Natural killer cell (primary cell): ENCODE results near the gene ADGRL2. TPM values are rescaled to one million over a fixed set of nuclear protein-coding genes. Genes with fewer than 3 reads are reported as not detected.

Experiments
- ATAC-seq, 3 donors: fragments of 150-1000 bp in 2 of 3; fragments of 200-7000 bp in 1 of 3; cut with Tn5 transposase; 1 replicate in 1 of 3; 2 replicates in 2 of 3; pipeline ENCODE4 v1.10.0; 2021; ENCODE audit warnings: mild to moderate bottlenecking in 2 of 3, moderate library complexity in 2 of 3
- DNase-seq, 2 donors: peaks; one replicate each; pipeline versions ENCODE4 v3.0.0 to v3.0.0-alpha.2; 2013 to 2021; ENCODE audit warnings: mixed read lengths in 1 of 2
- H3K27ac ChIP-seq: one replicate; pipeline ENCODE4 v1.5.1; 2013; ENCODE audit warnings: mild to moderate bottlenecking, low read length
- H3K27me3 ChIP-seq: one replicate; pipeline ENCODE4 v1.6.1; 2013; ENCODE audit warnings: low read length; ENCODE audit not compliant: control insufficient read depth, insufficient read depth
- H3K36me3 ChIP-seq: one replicate; pipeline ENCODE4 v1.6.1; 2013; ENCODE audit warnings: low read length; ENCODE audit not compliant: control insufficient read depth, insufficient read depth
- H3K4me1 ChIP-seq: one replicate; pipeline ENCODE4 v1.6.1; 2013; ENCODE audit warnings: low read length; ENCODE audit not compliant: control insufficient read depth, insufficient read depth
- H3K4me3 ChIP-seq: one replicate; pipeline ENCODE4 v1.5.1; 2013; ENCODE audit warnings: low read length
- H3K9me3 ChIP-seq: one replicate; pipeline ENCODE4 v1.6.1; 2013; ENCODE audit warnings: low read length; ENCODE audit not compliant: control insufficient read depth, insufficient read depth
- H3K27ac Mint-ChIP-seq, 2 donors: one replicate each; pipeline ENCODE4 v1.8.0; 2022; ENCODE audit warnings: mild to moderate bottlenecking in 2 of 2, mixed read lengths in 2 of 2, moderate library complexity in 1 of 2
- H3K27me3 Mint-ChIP-seq, 2 donors: one replicate each; pipeline ENCODE4 v1.8.0; 2022; ENCODE audit warnings: low read depth in 2 of 2, mixed read lengths in 2 of 2
- H3K36me3 Mint-ChIP-seq: one replicate; pipeline ENCODE4 v1.8.0; 2022; ENCODE audit warnings: mixed read lengths
- H3K4me1 Mint-ChIP-seq, 2 donors: one replicate each; pipeline ENCODE4 v1.8.0; 2022; ENCODE audit warnings: mixed read lengths in 2 of 2
- H3K4me3 Mint-ChIP-seq: one replicate; pipeline ENCODE4 v1.8.0; 2022; ENCODE audit warnings: mild to moderate bottlenecking, moderate library complexity, mixed read lengths
- H3K9me3 Mint-ChIP-seq, 2 donors: one replicate each; pipeline ENCODE4 v1.8.0; 2022; ENCODE audit warnings: mixed read lengths in 2 of 2
- WGBS: methylation state at CpG from one replicate; pipeline ENCODE4 v1.1.7; 2013; ENCODE audit warnings: missing lambda C conversion rate; ENCODE audit not compliant: insufficient coverage; 5-methylcytosine and 5-hydroxymethylcytosine counted together
- intact Hi-C: fragments of 100-400 bp; cut with micrococcal nuclease; formaldehyde crosslinking; loops from one replicate; pipeline ENCODE4 v1.14.2; 2022
- total RNA-seq, 4 donors: library from RNA; stranded (reverse); fragments of 120-200 nt in 1 of 4; gene quantifications; one replicate each; pipeline versions ENCODE4 v1.2.3 to v1.2.4, GENCODE V29; 2013 to 2022
- TF ChIP-seq, protein P1 (sequence below): fragments of 200-600 bp; IDR thresholded peaks from one replicate; pipeline ENCODE4 v1.8.0; 2022; ENCODE audit warnings: antibody characterized with exemption

ADGRL2 gene
- total RNA-seq, 3 donors from 2014 or later (not counting 1 experiment from before 2014, with no cell fraction given): not detected

DNA sequence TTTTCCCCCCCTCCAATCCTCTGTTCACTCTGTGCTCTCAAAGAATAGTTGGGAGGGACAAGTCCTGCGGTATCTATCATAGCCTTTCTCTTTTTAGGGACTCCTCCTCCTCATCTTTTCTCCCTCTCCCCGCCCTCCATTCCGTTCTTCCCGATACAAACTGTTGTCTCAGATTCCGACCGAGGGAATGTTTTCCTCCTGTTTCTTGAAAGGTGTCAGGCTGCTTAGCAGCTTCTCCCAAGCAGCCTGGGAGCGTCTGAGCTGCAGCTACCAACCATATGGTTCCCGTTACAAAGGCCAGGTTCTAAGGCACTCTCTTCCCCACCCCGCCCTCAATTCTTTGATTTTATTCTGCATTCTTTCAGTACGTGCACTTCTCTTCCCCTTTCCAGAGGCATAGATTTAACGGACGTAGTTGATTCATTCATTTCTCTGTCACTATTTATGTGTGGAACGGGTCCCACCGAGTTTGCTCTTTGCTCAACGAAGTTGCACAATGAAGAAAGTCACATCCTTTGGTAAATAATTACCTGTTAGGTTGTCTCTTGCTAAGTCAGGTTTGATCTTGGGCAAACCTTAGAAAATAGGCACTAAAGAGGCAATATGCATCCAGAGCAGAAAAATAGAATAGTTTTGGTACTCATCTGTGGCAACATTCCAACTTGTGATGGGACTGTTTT lies 2.8 kb downstream of the ADGRL2 start:
- peaks cover 12% of the 10 kb centered on the region for H3K4me1 ChIP-seq
- H3K36me3 Mint-ChIP-seq: no peaks in the 10 kb centered on the region
- TF ChIP-seq, protein P1, sequence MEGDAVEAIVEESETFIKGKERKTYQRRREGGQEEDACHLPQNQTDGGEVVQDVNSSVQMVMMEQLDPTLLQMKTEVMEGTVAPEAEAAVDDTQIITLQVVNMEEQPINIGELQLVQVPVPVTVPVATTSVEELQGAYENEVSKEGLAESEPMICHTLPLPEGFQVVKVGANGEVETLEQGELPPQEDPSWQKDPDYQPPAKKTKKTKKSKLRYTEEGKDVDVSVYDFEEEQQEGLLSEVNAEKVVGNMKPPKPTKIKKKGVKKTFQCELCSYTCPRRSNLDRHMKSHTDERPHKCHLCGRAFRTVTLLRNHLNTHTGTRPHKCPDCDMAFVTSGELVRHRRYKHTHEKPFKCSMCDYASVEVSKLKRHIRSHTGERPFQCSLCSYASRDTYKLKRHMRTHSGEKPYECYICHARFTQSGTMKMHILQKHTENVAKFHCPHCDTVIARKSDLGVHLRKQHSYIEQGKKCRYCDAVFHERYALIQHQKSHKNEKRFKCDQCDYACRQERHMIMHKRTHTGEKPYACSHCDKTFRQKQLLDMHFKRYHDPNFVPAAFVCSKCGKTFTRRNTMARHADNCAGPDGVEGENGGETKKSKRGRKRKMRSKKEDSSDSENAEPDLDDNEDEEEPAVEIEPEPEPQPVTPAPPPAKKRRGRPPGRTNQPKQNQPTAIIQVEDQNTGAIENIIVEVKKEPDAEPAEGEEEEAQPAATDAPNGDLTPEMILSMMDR: no peak
- 6% methylated on average over 15 of the region's 15 CpGs for whole genome bisulfite sequencing
- no peak overlapping the region for H3K4me3 ChIP-seq
- peaks cover 2% of the 10 kb centered on the region for H3K9me3 ChIP-seq
- peaks cover 24% of the 10 kb centered on the region for H3K27me3 ChIP-seq
- ATAC-seq: no peak
- peaks cover 28 to 29% of the 10 kb centered on the region in 2 donors for H3K27me3 Mint-ChIP-seq
- H3K36me3 ChIP-seq: no peaks in the 10 kb centered on the region
- H3K27ac Mint-ChIP-seq: no peak overlapping the region
- no peak for DNase-seq
- peaks cover 0 to 4% of the 10 kb centered on the region in 2 donors for H3K9me3 Mint-ChIP-seq
- no peak overlapping the region for H3K4me3 Mint-ChIP-seq
- H3K4me1 Mint-ChIP-seq: no peaks in the 10 kb centered on the region
- intact Hi-C loops: no loop called here
- no peak overlapping the region for H3K27ac ChIP-seq

DNA sequence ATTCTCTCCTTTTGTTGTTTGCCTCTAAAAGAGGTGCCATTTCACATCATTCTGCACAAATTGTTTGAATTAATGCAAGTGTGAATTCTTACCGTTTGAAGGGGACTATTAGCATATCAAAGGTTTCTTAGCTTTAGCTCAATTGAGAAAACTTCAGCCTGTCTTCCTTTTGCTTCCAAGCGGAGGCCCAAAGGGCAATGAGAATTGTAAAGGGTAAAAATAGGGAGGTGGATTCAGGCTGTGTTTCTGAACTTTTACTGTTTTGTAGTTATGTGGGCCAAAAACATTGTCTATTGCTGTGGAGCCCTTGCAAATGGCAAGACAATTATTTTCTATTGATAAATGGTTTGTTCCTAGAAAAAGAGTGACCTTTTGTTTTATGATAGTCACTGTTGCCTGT lies 3.6 kb downstream of the ADGRL2 start:
- H3K36me3 ChIP-seq: no peaks in the 10 kb centered on the region
- no peak overlapping the region for H3K27ac Mint-ChIP-seq
- WGBS: 77% methylated on average over 2 of the region's 2 CpGs
- no peak overlapping the region for H3K4me3 Mint-ChIP-seq
- peaks cover 0 to 4% of the 10 kb centered on the region in 2 donors for H3K9me3 Mint-ChIP-seq
- TF ChIP-seq, protein P1: no peak
- H3K27ac ChIP-seq: no peak overlapping the region
- DNase-seq (no peak), ATAC-seq (no peak)
- peaks cover 12% of the 10 kb centered on the region for H3K4me1 ChIP-seq
- no peak overlapping the region for H3K4me3 ChIP-seq
- H3K36me3 Mint-ChIP-seq: no peaks in the 10 kb centered on the region
- intact Hi-C loops: no loop called here
- H3K9me3 ChIP-seq: peaks cover 2% of the 10 kb centered on the region
- H3K27me3 Mint-ChIP-seq: peaks cover 28 to 29% of the 10 kb centered on the region in 2 donors
- peaks cover 24% of the 10 kb centered on the region for H3K27me3 ChIP-seq
- H3K4me1 Mint-ChIP-seq: no peaks in the 10 kb centered on the region

DNA sequence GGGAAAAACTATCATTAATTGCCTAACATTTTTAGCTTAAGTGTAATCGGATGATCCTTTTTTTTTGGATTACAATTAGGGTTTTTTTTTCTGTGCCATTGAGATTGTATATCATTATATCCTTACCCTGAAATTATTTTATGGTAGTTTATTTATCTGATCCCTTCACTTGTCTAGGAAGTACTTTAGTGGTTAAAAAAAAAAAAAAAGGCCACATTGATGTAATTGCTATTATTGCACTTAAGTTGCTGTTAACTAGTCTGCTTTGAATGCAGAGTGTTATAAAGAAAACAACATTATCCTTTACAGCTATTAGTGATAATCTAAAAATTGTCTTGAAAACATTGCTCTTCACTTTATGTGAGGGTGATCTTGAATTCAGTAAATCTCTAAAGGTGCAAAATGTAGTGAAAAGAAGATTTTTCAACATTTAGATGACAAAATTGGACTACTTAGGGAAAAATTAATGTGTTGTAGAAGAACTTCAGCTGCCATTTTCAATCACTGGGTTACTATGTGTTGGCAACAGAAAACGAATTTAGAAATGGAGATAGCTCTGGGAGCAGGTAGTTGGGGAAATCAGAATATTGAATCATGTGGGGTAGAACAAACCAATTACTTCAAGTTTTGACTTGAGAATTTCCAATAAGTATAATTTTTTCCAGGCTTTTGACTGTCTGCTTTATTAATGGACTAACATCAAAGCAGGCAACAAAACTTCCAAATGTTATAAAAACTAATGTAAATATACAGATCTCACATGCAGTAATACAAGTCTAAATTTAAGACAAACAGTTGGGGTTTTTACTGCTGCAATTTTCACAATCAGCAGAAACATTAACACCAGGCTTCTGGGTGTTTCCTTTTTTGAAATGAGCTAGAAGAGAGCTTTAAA lies 5.0 kb downstream of the ADGRL2 start:
- peaks cover 0 to 4% of the 10 kb centered on the region in 2 donors for H3K9me3 Mint-ChIP-seq
- H3K36me3 ChIP-seq: no peaks in the 10 kb centered on the region
- H3K4me3 ChIP-seq: no peak overlapping the region
- H3K27ac ChIP-seq: no peak overlapping the region
- no peaks in the 10 kb centered on the region for H3K9me3 ChIP-seq
- no peak overlapping the region for H3K4me3 Mint-ChIP-seq
- ATAC-seq (no peak), DNase-seq (no peak)
- H3K27me3 Mint-ChIP-seq: peaks cover 20% of the 10 kb centered on the region in 2 donors
- TF ChIP-seq, protein P1: no peak
- H3K36me3 Mint-ChIP-seq: no peaks in the 10 kb centered on the region
- intact Hi-C loops: no loop called here
- H3K4me1 ChIP-seq: peaks cover 12% of the 10 kb centered on the region
- H3K4me1 Mint-ChIP-seq: no peaks in the 10 kb centered on the region
- peaks cover 21% of the 10 kb centered on the region for H3K27me3 ChIP-seq
- H3K27ac Mint-ChIP-seq: no peak overlapping the region
- WGBS: 64% methylated on average over 1 of the region's 2 CpGs
